ENCODE measurements around the gene DYSF.

The DYSF gene

DNA sequence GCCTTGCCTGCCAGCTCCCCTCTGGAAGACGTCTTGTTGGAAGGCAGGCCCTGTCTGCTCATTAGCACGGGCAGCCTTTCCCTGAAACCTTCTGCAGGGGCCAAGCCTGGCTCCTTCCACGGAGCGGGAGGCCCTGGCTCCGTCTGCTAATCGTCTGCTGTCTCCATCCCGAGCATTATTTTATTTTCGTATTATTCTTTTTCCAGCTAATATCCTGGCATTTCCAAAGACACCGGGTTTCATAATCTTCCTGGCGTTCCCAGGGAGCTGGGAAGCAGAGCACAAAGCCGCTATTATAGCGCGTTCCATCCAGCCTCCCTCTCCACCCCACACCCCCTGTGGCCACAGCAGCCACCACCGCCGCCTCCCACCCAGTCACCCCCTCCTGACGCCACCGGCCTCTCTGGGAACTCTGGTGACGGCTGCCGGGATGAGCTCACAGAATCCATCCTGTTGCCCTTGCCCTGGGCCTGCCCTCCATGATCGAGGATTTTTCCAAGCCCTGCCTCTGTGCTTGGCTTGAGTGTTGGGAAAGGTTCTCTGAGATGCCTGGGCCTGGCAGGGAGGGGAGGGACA is 125.5 kb downstream of the DYSF start:
- DNase-seq: no peak

GRCh38 chr2:71581026-71581425 is 127.7 kb downstream of the DYSF start:
- no peak for DNase-seq

- no peak for DNase-seq
Observed at GRCh38 chr2:71583876-71584275, 130.5 kb downstream of the DYSF start.

GRCh38 chr2:71586471-71586870 is 133.1 kb downstream of the DYSF start:
- no peak for DNase-seq

- no peak for DNase-seq
Observed at GRCh38 chr2:71587509-71588073, 134.2 kb downstream of the DYSF start.

DNA sequence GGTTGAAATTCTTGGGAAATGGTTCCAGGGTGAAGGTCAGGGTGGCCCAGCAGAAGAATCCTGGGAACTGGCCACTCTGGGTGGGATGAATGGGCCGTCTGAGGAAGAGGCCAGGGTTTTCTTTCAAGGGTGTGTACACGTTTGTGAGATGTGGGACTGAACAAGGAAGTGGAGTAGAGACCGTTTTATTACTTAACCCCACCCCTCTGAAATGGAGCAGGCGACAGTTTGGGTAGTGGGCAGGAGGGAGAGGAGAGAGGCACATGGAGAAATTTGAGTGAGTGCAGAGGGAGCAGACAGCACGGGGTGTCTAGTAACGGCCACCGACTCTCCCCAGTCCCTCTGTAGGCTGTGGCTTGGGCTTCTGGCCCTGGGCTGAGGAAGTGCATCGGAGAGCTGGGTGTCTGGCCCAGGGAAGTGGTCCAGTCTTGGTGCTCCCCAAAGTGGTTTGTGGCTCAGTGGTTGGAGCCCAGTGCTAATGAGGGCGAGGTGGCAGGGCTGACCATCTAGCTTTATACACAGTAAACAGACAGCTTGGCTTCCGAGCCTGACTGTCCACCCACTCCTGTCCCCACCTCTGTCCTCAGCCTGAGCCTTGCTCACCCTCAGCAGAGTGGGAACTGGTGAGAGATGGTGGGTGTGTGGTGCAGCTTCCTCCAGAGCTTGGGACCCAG is 135.3 kb downstream of the DYSF start:
- no peak for DNase-seq

DNA sequence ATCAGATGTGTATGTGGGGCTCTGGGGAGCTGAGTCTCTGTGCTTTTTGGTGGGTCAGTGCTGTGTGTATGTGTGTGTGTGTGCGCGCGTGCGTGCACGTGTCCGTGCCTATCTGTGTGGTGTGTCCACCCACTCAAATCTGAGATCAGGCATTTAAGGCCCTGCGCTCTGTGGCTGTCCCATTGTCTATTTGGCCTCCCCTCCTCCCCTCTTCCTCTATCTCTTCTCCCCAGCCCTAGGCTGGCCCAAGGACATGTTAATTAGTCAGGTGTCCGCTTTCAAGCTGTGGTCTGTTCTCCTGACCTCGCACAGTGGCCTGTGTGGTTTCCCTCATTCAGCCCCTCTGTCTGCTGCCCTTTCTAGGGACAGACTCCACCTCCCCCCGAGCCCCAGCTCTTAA is 136.4 kb downstream of the DYSF start:
- DNase-seq: no peak

DNA sequence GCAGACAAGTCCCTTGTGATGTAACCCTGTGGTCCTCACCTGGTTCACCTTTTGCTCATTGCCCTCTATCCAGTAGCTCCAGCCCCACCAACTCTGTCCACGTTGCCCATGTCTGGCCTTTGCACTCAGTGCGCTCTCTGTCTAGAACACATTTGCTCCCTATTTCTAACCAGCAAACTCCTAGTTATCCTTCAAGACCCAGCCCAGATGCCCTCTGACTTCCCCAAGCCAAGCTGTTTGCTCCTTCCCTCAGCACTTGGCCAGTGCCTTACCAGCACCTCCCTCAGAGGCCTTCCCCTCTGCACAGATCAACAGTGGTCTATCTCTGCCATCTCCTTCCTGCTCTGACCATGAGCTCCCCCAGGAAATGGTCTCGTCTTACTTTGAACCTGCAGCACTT is 137.7 kb downstream of the DYSF start:
- no peak for DNase-seq

DNA sequence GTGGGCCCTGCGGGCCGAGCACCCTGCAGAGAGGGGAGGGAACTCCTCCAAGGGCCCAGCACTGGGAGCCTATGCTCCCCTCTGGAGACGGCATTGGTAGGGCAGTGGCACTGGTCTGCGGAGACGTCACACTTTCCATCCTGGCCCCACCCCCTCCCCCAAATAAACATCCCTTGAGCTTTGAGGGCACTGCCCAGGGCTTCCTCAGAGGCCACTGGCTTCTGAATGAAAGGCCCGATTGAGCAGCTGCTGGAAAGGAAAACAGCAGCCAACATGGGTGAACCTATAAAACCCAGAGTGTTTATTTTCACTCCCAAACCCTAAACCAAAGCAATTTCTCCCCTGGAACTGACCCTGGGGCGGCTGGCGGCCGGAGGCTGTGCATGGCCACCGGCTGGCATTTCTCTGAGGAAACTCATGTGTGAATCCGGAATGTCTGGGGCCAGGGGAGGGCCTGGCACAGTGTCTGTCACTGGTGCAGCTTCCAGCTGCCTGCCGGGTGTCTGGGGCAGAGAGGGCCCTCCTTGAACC is 138.9 kb downstream of the DYSF start:
- no peak for DNase-seq

DNA sequence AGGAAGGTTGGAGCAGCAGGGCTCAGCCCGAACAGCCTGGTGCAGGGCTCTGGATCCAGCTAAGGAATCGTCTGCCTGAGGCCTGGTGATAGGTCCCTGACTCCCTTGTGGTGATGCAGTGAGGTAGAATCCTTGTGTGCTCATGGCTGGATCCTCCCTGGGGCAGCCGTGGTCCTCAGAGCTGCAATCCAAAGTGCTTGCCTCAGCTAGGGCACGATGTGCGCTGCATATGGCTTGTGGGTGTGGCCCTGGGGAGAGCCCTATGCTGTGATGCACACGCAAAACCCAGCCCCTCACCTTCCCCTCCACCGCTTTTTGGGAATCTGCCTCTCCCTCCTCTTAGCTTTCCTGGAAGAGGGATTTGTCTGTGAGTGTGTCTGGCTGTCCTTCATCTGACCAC is 142.2 kb downstream of the DYSF start:
- no peak for DNase-seq

GRCh38 chr2:71596011-71596410 is 142.7 kb downstream of the DYSF start:
- no peak for DNase-seq

GRCh38 chr2:71597756-71598155 is 144.4 kb downstream of the DYSF start:
- DNase-seq: no peak

- DNase-seq: no peak
Observed at GRCh38 chr2:71598526-71598925, 145.2 kb downstream of the DYSF start.

DNA sequence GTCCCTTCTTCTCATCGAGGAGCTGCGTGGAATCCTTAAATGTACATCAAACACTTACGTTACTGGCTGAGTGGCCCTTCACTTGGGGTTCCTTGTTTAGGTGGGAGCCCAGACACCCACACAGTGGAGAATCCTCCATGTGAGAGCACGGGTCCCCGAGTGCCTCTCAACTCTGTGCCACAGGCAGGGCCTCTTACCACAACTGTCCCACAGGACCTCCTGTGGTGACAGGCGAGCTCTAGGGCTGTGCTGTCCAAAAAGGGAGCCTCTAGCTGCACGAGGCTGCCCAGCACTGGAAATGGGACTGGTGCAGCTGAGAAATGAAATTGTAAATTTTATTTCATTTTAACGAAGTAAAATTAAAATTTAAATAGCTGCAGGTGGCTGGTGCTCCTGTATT is 145.7 kb downstream of the DYSF start:
- DNase-seq: no peak

DNA sequence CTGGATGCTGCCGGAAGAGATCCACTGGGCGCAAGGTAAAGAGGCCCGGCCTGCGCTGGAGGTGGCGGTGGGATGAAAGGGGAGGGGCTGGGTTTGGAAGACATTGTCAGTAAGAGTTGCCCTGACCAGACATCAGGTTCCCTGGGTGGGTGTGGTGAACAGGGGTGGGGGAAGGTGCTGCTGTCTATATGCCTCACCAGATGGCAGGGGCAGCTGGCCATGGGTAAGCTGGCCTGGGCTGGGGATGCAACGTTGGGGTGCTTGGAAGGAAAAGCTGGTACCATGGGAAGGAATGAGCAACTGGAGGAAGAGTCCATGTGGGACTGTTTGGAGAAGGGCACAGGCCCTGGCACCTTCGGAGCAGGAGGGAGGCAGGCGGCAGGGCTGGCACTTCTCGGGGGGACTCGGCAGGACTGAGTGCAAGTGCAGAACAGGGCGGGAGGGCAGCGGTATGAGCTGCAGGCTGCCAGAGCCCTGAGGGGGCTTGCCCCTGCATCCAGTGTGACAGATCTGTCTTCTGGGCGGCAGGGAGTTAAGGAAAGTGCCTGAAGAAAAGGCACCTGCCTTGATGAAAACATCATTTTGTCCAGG is 146.4 kb downstream of the DYSF start:
- DNase-seq: no peak

DNA sequence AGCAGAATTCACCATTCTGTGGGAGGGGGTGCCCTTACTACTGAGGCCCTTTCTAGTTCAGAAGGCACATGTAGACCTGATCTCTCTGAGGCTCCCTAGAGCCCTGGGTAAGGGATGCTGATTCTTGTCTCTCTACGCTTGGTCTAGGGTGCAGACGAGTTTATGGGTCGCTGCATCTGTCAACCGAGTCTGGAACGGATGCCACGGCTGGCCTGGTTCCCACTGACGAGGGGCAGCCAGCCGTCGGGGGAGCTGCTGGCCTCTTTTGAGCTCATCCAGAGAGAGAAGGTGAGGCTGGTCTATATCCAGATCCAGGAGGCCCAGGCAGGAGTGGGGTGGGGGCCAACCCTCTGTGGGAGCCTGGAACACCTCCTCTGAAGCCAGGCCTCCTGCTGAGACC is 147.2 kb downstream of the DYSF start:
- DNase-seq: no peak

- DNase-seq: no peak
Observed at GRCh38 chr2:71601136-71602114, 148.1 kb downstream of the DYSF start.

GRCh38 chr2:71602115-71602495 is 148.7 kb downstream of the DYSF start:
- no peak for DNase-seq

- no peak for DNase-seq
Observed at GRCh38 chr2:71602581-71602980, 149.2 kb downstream of the DYSF start.

DNA sequence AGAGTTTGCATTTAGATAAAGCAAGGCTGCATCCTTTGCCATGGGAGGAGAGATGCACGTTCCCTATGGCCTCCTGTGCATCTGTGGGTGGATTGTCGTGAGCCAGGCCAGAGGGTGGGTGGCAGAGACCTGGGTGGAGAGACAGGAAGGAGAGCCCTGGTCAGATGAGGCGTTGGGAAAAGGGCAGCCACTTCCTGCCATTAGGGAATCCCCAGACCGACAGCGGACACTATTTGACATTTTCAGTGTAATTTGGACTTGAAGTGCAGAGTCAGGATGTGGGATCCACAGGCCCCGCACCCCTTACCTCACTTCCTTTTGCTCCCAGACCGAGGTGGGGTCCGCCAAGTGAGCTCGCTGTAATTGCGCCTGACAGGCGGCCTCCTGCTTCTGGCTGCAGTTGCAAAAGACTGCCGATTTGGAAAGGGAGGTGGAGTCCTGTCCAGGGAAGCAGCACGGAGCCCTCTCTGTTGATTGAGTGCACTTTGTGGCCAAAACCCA is 150.0 kb downstream of the DYSF start:
- DNase-seq: no peak

DNA sequence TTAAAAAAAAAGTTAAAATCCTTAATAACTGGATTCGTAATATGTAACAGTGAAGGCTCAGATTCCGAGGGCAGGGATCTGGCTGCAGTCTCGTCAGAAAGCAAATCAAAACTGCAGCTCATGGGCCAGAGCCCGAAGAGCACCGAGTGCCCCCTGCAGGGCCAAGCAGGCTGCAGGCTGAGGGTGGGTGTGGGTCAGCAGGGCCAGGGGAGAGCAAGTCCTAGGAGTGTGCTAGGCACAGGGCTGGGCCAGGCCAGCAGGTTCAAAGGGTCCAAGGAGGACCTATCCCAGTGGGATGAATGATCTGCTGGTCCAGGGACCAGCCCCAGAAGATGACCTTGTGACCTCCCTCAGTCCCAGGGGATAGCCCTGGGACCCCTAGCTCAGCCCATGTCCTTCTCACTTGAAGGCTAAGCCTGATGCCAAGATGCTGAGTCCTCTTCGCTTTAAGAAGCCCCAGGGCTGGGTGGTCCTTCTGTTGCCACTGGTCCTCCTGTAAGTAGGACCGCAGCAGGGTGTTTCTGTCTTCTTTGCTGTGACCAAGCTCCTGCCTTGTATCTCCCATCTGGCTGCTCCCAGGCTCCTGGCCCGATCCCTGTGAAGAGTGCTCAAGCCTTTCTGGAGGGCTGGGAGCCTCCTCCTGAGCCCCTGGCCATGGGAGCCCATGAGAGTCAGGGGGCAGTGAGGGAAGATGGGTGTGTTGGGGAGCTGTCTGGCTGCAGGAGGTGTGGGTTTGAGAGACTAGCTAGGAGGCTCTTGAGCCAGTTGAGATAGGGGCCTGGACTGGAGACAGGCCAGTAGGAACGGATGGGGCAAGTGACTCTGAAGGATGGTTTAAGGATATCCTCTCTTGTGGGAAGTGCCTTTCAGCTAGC is 150.7 kb downstream of the DYSF start:
- no peak for DNase-seq

DNA sequence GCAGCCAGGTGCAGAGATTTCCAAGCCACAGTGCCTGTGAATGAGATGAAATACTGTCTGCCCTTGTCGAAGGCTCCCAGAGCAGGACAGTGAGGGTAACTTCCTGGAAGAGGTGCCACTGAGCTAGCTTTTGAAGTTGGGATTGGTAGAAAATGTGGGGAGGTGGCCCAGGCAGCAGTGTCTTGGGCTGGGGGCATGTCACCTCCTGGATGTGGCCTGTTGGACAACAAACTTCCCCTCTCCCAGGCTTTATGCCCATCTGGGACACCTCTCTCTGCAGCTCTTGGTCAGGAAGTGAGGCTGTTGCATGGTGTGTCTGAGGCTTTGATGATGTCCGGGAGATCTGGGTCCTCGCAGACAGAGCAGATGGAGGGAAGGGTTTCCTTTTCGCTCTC is 151.4 kb downstream of the DYSF start:
- DNase-seq: no peak
